Measurements from ENCODE around the gene HPS6. TPM values are rescaled to one million over a fixed set of nuclear protein-coding genes. Genes with fewer than 3 reads are reported as not detected.

HPS6 gene
- polyA plus RNA-seq, 2 of the 4 experiments (the other 2 are of a cell fraction), result 5.6 to 15.3 TPM

DNA sequence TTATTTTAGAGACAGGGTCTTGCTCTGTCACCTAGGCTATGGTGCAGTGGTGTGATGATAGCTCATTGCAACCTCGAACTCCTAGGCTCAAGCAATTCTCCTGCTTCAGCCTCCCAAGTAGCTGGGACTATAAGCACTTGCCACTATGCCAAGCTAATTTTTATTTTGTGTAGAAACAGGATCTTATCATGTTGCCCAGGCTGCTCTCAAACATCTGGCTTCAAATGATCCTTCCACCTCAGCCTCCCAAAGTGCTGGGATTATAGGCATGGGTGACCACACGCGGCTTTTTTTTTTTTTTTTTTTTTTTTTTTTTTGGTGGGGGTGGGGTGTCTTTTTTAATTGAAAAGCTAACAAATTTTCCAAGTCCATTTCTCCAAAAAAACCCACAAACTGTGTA is 18.4 kb downstream of the HPS6 start:
- CTCF ChIA-PET, result interaction anchor here (0.6 to 3.9 kb wide), 8 partner anchors 8 to 86 kb away, joined by 3 to 51 read pairs (median 3); no protein-coding TSS in a partner anchor
- no peak for TF ChIP-seq RCOR1 (IDR thresholded peaks at IDR 0.05; ENCODE audit: low read depth, low read length)
- TF ChIP-seq CBX8 (IDR thresholded peaks at IDR 0.05), result no peak
- ATAC-seq, result no peak
- Histone ChIP-seq H3K4me1 (no peaks in the 10 kb centered on the region), H3K27ac (no peak overlapping the region), H3K4me3 (no peak overlapping the region), H3K9me3 (no peaks in the 10 kb centered on the region), H3K4me2 (no peak overlapping the region)
- POLR2A ChIA-PET, result interaction anchor here (0.7 kb wide), 1 partner anchor 31 kb away, joined by 3 read pairs; no protein-coding TSS in a partner anchor
- FAIRE-seq, result no peak
- WGBS (ENCODE audit: missing lambda C conversion rate), result 59% methylated on average over 3 of the region's 3 CpGs
- DNase-seq (ENCODE audit: low read depth in 1 of 2, low spot score in 1 of 2), result no peak

DNA sequence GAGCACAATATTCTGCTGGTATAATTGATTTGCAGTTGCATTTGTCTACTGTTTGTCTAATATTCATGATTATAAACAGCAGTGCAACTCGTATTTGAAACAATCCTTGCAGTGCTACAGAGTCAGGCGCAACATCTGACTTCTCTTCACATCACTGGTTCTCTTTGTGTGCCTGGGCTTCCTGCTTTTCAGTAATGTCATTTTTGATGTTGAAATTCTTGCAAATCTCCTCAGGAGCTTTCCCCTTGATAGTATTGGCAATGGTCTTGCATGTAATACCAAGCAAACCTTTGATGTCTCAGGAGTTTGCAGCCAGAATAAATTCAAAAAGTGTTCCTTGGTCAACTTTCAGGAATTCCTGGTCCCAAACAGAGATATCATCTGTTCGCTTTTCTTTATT is 20.2 kb downstream of the HPS6 start:
- ChIA-PET POLR2A (no interaction called here), CTCF (interaction anchor here (3.2 kb wide), 1 partner anchor 13 kb away, joined by 11 read pairs; no protein-coding TSS in a partner anchor)
- FAIRE-seq (no peak), DNase-seq (ENCODE audit: low read depth in 1 of 2, low spot score in 1 of 2) (no peak), ATAC-seq (no peak)
- no peaks in the 10 kb centered on the region for H3K9me3 ChIP-seq
- no peak overlapping the region for H3K27ac ChIP-seq
- no peak for TF ChIP-seq RNF2 (IDR thresholded peaks at IDR 0.05; ENCODE audit: borderline replicate concordance, low read depth)
- no peak for TF ChIP-seq JUNB (IDR thresholded peaks at IDR 0.05)
- TF ChIP-seq, protein P1, sequence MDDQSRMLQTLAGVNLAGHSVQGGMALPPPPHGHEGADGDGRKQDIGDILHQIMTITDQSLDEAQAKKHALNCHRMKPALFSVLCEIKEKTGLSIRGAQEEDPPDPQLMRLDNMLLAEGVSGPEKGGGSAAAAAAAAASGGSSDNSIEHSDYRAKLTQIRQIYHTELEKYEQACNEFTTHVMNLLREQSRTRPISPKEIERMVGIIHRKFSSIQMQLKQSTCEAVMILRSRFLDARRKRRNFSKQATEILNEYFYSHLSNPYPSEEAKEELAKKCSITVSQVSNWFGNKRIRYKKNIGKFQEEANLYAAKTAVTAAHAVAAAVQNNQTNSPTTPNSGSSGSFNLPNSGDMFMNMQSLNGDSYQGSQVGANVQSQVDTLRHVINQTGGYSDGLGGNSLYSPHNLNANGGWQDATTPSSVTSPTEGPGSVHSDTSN (IDR thresholded peaks at IDR 0.05), result no peak
- no peak for TF ChIP-seq JUN (IDR thresholded peaks at IDR 0.05)
- TF ChIP-seq, protein P2, sequence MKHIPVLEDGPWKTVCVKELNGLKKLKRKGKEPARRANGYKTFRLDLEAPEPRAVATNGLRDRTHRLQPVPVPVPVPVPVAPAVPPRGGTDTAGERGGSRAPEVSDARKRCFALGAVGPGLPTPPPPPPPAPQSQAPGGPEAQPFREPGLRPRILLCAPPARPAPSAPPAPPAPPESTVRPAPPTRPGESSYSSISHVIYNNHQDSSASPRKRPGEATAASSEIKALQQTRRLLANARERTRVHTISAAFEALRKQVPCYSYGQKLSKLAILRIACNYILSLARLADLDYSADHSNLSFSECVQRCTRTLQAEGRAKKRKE (CRISPR knock-in tag; IDR thresholded peaks at IDR 0.05; ENCODE audit: low read depth), result no peak
- TF ChIP-seq RFX5 (IDR thresholded peaks at IDR 0.05), result no peak
- no peak for TF ChIP-seq PHF8 (IDR thresholded peaks at IDR 0.05; ENCODE audit: borderline replicate concordance, low read depth)
- no peak for TF ChIP-seq HOXA7 (CRISPR knock-in tag; IDR thresholded peaks at IDR 0.05)
- TF ChIP-seq, protein P3, sequence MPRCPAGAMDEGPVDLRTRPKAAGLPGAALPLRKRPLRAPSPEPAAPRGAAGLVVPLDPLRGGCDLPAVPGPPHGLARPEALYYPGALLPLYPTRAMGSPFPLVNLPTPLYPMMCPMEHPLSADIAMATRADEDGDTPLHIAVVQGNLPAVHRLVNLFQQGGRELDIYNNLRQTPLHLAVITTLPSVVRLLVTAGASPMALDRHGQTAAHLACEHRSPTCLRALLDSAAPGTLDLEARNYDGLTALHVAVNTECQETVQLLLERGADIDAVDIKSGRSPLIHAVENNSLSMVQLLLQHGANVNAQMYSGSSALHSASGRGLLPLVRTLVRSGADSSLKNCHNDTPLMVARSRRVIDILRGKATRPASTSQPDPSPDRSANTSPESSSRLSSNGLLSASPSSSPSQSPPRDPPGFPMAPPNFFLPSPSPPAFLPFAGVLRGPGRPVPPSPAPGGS (IDR thresholded peaks at IDR 0.05), result no peak
- TF ChIP-seq MYC (IDR thresholded peaks at IDR 0.05; ENCODE audit: borderline replicate concordance, low read length), result no peak
- no peak for TF ChIP-seq HOXB13 (CRISPR knock-in tag; IDR thresholded peaks at IDR 0.05; ENCODE audit: low read depth)
- no peaks in the 10 kb centered on the region for H3K4me1 ChIP-seq
- no peak overlapping the region for H3K4me3 ChIP-seq
- no peak overlapping the region for H3K4me2 ChIP-seq
- 75% methylated on average over 3 of the region's 3 CpGs for WGBS (ENCODE audit: missing lambda C conversion rate)

DNA sequence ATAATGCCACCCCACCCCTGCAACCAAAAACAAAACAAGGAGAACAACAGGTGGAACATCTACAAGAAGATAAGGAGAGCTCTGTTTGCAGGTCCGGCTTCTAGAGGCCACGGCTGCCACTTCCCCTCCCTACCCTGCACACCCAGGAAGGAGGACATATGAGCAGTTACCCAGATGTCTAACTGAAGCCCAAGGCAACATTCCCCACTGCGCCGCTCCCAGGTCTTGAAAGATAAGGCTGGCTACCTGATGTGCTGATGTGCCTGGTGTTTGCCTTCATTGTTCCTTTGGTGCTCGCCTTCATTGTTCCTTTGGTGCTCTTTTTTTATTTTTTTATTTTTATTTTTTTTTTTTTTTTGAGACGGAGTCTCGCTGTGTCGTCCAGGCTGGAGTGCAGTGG is 21.0 kb downstream of the HPS6 start:
- no peaks in the 10 kb centered on the region for H3K9me3 ChIP-seq
- ATAC-seq (no peak), FAIRE-seq (no peak), DNase-seq (ENCODE audit: low read depth in 1 of 2, low spot score in 1 of 2) (no peak)
- no peak overlapping the region for H3K4me3 ChIP-seq
- H3K4me1 ChIP-seq, result no peaks in the 10 kb centered on the region
- H3K27ac ChIP-seq, result no peak overlapping the region
- ChIA-PET CTCF (interaction anchor here (0.6 to 3.2 kb wide), 4 partner anchors 14 to 60 kb away, joined by 3 to 11 read pairs (median 3); no protein-coding TSS in a partner anchor), POLR2A (no interaction called here)
- no peak for TF ChIP-seq MAFK (IDR thresholded peaks at IDR 0.05; ENCODE audit: partially characterized antibody)
- TF ChIP-seq, protein P4, sequence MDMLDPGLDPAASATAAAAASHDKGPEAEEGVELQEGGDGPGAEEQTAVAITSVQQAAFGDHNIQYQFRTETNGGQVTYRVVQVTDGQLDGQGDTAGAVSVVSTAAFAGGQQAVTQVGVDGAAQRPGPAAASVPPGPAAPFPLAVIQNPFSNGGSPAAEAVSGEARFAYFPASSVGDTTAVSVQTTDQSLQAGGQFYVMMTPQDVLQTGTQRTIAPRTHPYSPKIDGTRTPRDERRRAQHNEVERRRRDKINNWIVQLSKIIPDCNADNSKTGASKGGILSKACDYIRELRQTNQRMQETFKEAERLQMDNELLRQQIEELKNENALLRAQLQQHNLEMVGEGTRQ (IDR thresholded peaks at IDR 0.05), result no peak
- TF ChIP-seq TFCP2L1 (CRISPR knock-in tag; IDR thresholded peaks at IDR 0.05), result no peak
- TF ChIP-seq, protein P3 (IDR thresholded peaks at IDR 0.05), result no peak
- no peak for TF ChIP-seq ZSCAN20 (CRISPR knock-in tag; IDR thresholded peaks at IDR 0.05)
- TF ChIP-seq FOSL2 (IDR thresholded peaks at IDR 0.05), result no peak
- no peak for TF ChIP-seq FOSL2 (CRISPR knock-in tag; IDR thresholded peaks at IDR 0.05)
- no peak for TF ChIP-seq FOSB (CRISPR knock-in tag; IDR thresholded peaks at IDR 0.05)
- no peak for TF ChIP-seq EHF (CRISPR knock-in tag; IDR thresholded peaks at IDR 0.05)
- TF ChIP-seq SREBF2 (IDR thresholded peaks at IDR 0.05), result no peak
- no peak for TF ChIP-seq EHMT2 (IDR thresholded peaks at IDR 0.05; ENCODE audit: low read depth)
- no peak for TF ChIP-seq CHD4 (IDR thresholded peaks at IDR 0.05; ENCODE audit: borderline replicate concordance)
- no peak for TF ChIP-seq CEBPB (IDR thresholded peaks at IDR 0.05)
- H3K4me2 ChIP-seq, result no peak overlapping the region
- 90% methylated on average over 8 of the region's 8 CpGs for WGBS (ENCODE audit: missing lambda C conversion rate)
